Esophagus squamous epithelium (tissue), 5 donors: Measurements from ENCODE around the gene PTH2. TPM values are rescaled to one million over a fixed set of nuclear protein-coding genes. Genes with fewer than 3 reads are reported as not detected.

Source experiments
- DNase-seq: peaks from one replicate; lab custom pipeline; 2025; lab: John Stamatoyannopoulos, UW
- H3K27ac ChIP-seq, 4 donors: fragments of 200-600 bp; sonication (generic); one replicate each; pipeline ENCODE4 v1.5.1; 2016 to 2019; ENCODE audit warnings: mild to moderate bottlenecking in 1 of 4
- H3K27me3 ChIP-seq, 4 donors: fragments of 200-600 bp; sonication (generic); 1 replicate in 3 of 4; 2 replicates in 1 of 4; pipeline versions ENCODE4 v1.5.1 to v1.6.0; 2017 to 2021; ENCODE audit warnings: antibody characterized with exemption in 1 of 4
- H3K36me3 ChIP-seq, 3 donors: fragments of 200-600 bp; sonication (generic); one replicate each; pipeline ENCODE4 v1.5.1; 2016 to 2019
- H3K4me1 ChIP-seq, 3 donors: fragments of 200-600 bp; sonication (generic); one replicate each; pipeline ENCODE4 v1.5.1; 2017 to 2019
- H3K4me3 ChIP-seq, 4 donors: fragments of 200-600 bp; sonication (generic); 1 replicate in 3 of 4; 2 replicates in 1 of 4; pipeline ENCODE4 v1.5.1; 2016 to 2019; ENCODE audit warnings: mild to moderate bottlenecking in 2 of 4, moderate library complexity in 1 of 4
- H3K9me3 ChIP-seq, 3 donors: fragments of 200-600 bp; sonication (generic); one replicate each; pipeline ENCODE4 v1.5.1; 2016 to 2019
- CTCF ChIP-seq, 6 experiments: fragments of 450-650 bp in 4 of 6; fragments of 200-600 bp in 2 of 6; sonication (generic) in 2 of 6; IDR thresholded peaks; one replicate each; pipeline ENCODE4 v1.5.1; 2016 to 2019; ENCODE audit warnings: antibody characterized with exemption in 6 of 6, mild to moderate bottlenecking in 4 of 6, moderate library complexity in 4 of 6
- POLR2A ChIP-seq, 4 donors: fragments of 450-650 bp; IDR thresholded peaks; one replicate each; pipeline ENCODE4 v1.6.1; 2017; ENCODE audit warnings: antibody characterized with exemption in 4 of 4, mild to moderate bottlenecking in 4 of 4, moderate library complexity in 3 of 4
- WGBS, 2 donors: methylation state at CpG; one replicate each; pipeline ENCODE4 v1.1.5; 2018; 5-methylcytosine and 5-hydroxymethylcytosine counted together
- intact Hi-C: fragments of 100-400 bp; cut with DNase I; formaldehyde crosslinking; loops from one replicate; pipeline ENCODE4 v1.15.0; 2022
- total RNA-seq, 4 donors: library from RNA; depleted of rRNA; stranded (reverse); fragments of >200 nt; gene quantifications; one replicate each; pipeline ENCODE4 v1.1.0, GENCODE V29; 2016
- donor health status: DM: yes; HTN: yes; CAD: no.

PTH2 gene
- total RNA-seq, 4 donors from 2014 or later = not detected

GRCh38 chr19:49440439-49441209 lies 17.4 kb upstream of the PTH2 start:
- peak overlapping the region in 1 of 4 donors; percentile 37 for H3K27ac ChIP-seq
- intact Hi-C loops = no loop called here
- WGBS, 2 donors = 20 to 21% methylated on average over 16 to 17 of the region's 19 CpGs
- TF ChIP-seq POLR2A (IDR thresholded peaks at IDR 0.05) (no peak), CTCF (IDR thresholded peaks at IDR 0.05) (no peak)
- peak overlapping the region in 3 of 4 donors; percentile 33 to 85 (median 70) for H3K4me3 ChIP-seq
- peaks cover 7 to 39% (median 18%) of the 10 kb centered on the region in 3 donors for H3K4me1 ChIP-seq
- H3K27me3 ChIP-seq = peaks cover 13 to 74% (median 22%) of the 10 kb centered on the region in 4 donors
- no peak for DNase-seq
- H3K9me3 ChIP-seq = no peaks in the 10 kb centered on the region
- no peaks in the 10 kb centered on the region for H3K36me3 ChIP-seq

- WGBS, 2 donors = 39 to 44% methylated on average over 5 to 6 of the region's 6 CpGs
- Histone ChIP-seq H3K4me3 (no peak overlapping the region), H3K9me3 (no peaks in the 10 kb centered on the region), H3K36me3 (no peaks in the 10 kb centered on the region), H3K27me3 (peaks cover 13 to 82% (median 23%) of the 10 kb centered on the region in 4 donors), H3K4me1 (peaks cover 7 to 39% (median 18%) of the 10 kb centered on the region in 3 donors), H3K27ac (no peak overlapping the region)
- no peak for DNase-seq
- TF ChIP-seq CTCF (IDR thresholded peaks at IDR 0.05) = no peak
- TF ChIP-seq POLR2A (IDR thresholded peaks at IDR 0.05) = no peak
- intact Hi-C loops = no loop called here
These were observed 16.6 kb upstream of the PTH2 start for GRCh38 chr19:49439836-49440235.

GRCh38 chr19:49438261-49438660 lies 15.0 kb upstream of the PTH2 start:
- H3K27ac ChIP-seq = no peak overlapping the region
- no peak for DNase-seq
- H3K4me3 ChIP-seq = no peak overlapping the region
- H3K9me3 ChIP-seq = no peaks in the 10 kb centered on the region
- intact Hi-C loops = no loop called here
- no peaks in the 10 kb centered on the region for H3K36me3 ChIP-seq
- H3K4me1 ChIP-seq = peaks cover 7 to 32% (median 18%) of the 10 kb centered on the region in 3 donors
- peaks cover 13 to 98% (median 30%) of the 10 kb centered on the region in 4 donors for H3K27me3 ChIP-seq
- 14 to 26% methylated on average over 6 of the region's 6 CpGs for WGBS, 2 donors
- no peak for TF ChIP-seq POLR2A (IDR thresholded peaks at IDR 0.05)
- no peak for TF ChIP-seq CTCF (IDR thresholded peaks at IDR 0.05)

GRCh38 chr19:49437231-49437630 lies 14.0 kb upstream of the PTH2 start:
- H3K27ac ChIP-seq = no peak overlapping the region
- DNase-seq = no peak
- H3K36me3 ChIP-seq = no peaks in the 10 kb centered on the region
- intact Hi-C loops = no loop called here
- no peak for TF ChIP-seq CTCF (IDR thresholded peaks at IDR 0.05)
- TF ChIP-seq POLR2A (IDR thresholded peaks at IDR 0.05) = no peak
- no peak overlapping the region for H3K4me3 ChIP-seq
- H3K9me3 ChIP-seq = no peaks in the 10 kb centered on the region
- H3K27me3 ChIP-seq = peaks cover 21 to 100% (median 34%) of the 10 kb centered on the region in 4 donors
- H3K4me1 ChIP-seq = peaks cover 6 to 29% (median 13%) of the 10 kb centered on the region in 3 donors
- WGBS, 2 donors = 5 to 7% methylated on average over 4 to 5 of the region's 8 CpGs

GRCh38 chr19:49436381-49437017 lies 13.3 kb upstream of the PTH2 start:
- WGBS, 2 donors = 23% methylated on average over 35 of the region's 42 CpGs; no CpG with 5 or more reads in 1 of the 2 donors
- TF ChIP-seq CTCF (IDR thresholded peaks at IDR 0.05) = no peak
- no peak for TF ChIP-seq POLR2A (IDR thresholded peaks at IDR 0.05)
- intact Hi-C loops = no loop called here
- Histone ChIP-seq H3K9me3 (no peaks in the 10 kb centered on the region), H3K36me3 (no peaks in the 10 kb centered on the region), H3K4me3 (no peak overlapping the region), H3K4me1 (peaks cover 0 to 25% (median 6%) of the 10 kb centered on the region in 3 donors), H3K27me3 (peaks cover 21 to 100% (median 38%) of the 10 kb centered on the region in 4 donors), H3K27ac (no peak overlapping the region)
- no peak for DNase-seq
